GM21529 (cell line): Measurements from ENCODE around the gene TULP4.
A peak's percentile ranks its signal among the peaks of the same experiment; 100 is the strongest.
"Not testable (repeated sequence)": the region's sequence is repeated elsewhere in the genome, so short reads cannot be mapped to it uniquely, and the experiment has no call there.

Source experiments
- ATAC-seq: cut with Tn5 transposase; IDR thresholded peaks from one replicate; pipeline ENCODE4 v1.9.1; 2021; ENCODE audit not compliant: unreplicated experiment

TULP4 gene

DNA sequence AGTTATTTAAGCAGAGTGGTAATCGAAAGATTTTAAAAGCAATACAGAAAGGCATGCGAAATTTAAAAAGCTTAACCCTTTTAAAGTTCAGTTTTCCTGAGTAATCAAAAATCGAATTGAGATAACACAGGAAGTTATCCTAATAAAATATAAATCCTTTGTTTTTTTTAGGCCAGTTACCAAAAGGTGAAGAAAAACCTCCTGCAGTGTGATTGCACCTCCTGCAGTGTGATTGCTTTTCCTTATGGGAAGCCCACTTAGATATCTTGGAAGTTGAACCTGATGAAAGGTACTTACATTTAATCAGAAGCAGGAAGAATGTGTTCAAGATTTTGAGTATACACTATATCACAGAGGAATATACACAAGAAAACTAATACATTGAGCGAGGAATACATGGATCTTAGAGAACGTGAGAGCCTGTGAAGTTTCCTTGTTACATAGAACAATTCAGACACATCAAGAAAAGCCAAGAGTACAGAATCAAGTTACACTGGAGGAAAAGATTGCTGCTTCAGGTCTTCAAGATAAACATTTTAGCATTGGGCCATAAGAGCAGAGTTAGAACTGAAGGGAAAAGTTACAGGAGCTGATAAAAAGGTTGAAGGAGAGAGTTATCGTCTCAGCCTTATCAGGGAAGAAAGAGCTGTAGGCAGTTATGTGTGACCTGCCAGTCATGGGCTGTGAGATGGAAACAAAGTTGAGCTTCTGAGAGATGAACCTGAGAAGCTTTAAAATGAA lies 240.0 kb downstream of the TULP4 start:
- ATAC-seq = peak; percentile 52

- no peak for ATAC-seq
Measured at GRCh38 chr6:158552796-158553138, 240.5 kb downstream of the TULP4 start.

- ATAC-seq = no peak
Measured at GRCh38 chr6:158554611-158555361, 242.5 kb downstream of the TULP4 start.

DNA sequence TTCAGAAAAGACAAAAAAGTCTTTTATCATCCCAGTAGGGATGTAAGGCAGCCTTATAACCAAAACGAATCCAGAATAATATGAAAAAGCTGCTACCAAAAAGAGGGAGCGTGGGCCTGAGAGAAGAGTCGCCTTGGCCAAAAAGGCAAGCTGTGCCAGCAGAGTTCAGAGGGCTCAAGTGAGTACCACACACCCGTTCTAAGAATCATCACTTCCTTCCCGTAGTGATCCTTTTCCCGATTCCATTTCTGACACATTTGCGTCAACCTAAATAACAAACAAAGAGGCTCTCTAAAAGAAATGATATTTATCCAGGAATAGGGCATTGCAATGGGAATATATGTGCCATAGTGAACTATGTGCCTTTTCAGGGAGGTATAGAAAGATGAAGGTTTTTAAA lies 243.8 kb downstream of the TULP4 start:
- no peak for ATAC-seq

DNA sequence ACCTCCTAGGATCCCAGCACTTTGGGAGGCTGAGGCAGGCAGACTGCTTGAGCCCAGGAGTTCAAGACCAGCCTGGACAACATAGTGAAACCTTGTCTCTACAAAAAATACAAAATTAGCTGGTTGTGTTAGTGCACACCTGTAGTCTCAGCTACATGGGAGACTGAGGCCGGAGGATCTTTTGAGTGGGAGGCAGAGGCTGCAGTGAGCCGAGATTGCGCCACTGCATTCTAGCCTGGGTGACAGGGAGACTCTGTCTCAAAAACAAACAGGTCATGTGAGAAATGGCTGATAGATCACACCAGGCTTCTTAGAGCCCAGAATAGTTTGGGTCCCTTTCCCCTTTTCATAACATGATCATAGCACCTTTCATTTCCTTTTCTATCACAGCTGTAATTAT lies 244.8 kb downstream of the TULP4 start:
- not testable (repeated sequence) for ATAC-seq

DNA sequence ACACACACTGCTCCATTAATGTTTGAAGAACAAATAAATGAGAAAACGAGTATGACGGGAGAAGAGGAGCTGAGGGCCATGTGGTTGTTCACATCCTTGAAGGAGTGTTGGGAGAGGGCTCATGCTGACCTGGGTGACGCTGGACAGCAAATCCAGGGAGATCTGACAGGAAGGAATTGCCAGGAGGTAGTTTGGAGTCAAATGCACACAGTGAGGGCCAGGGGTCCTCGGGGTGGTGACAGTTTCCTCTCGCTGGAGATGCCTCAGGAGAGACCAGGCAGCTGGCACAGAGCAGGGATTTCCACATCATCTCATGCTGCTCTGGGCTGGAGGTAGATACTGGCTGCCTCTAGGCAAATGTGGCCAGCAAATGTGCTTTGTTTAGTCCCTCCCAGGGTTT lies 245.7 kb downstream of the TULP4 start:
- ATAC-seq = no peak

- no peak for ATAC-seq
Measured at GRCh38 chr6:158558415-158559306, 246.4 kb downstream of the TULP4 start.

DNA sequence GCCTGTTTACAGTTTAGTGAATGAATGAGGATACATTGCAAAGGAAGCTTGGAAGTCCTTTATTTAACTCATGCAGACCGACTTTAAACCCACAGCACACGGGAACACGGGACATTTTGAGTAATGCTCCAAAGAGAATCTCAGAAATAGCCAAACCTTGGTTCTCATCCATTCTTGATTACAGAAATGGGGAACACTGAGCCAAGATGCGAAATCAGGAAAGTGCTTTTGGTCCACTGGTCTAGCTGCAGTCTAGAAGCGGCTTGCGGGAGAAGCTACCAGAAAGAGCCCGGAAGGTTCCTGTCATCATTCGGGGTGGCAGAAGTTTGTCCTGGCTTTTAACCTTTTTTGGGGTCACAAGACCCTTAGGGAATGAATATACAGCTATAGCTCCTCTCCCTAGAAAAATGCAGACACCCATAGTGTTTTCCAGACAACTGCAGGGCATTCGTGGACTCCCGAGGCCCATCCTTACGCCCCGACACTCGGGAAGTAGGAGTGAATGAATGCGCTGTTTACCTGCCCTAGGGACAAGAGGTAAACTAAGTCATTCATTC lies 247.2 kb downstream of the TULP4 start:
- no peak for ATAC-seq

- peak; percentile 78 for ATAC-seq
Measured at GRCh38 chr6:158559895-158560835, 247.9 kb downstream of the TULP4 start, which contains the start of gene TMEM181. TMEM181 (plus strand) TSS chr6:158560091; CDS start chr6:158560225, 134 bp downstream.

GRCh38 chr6:158560836-158561320 lies 248.6 kb downstream of the TULP4 start:
- ATAC-seq = no peak
